OCI-LY3 (cell line): ENCODE results near the gene MGA.

Experiments
- H2AFZ ChIP-seq: fragments of 200-600, 300-600 bp; shearing (Covaris generic); 2 replicates; pipeline ENCODE4 v1.6.0; 2014; ENCODE audit warnings: antibody characterized with exemption, low read depth, low read length
- H3K27ac ChIP-seq: fragments of 200-600, 300-600 bp; sonication (generic); 2 replicates; pipeline ENCODE4 v1.5.1; 2014; ENCODE audit warnings: mild to moderate bottlenecking, low read length, moderate library complexity, mixed read lengths
- H3K27me3 ChIP-seq: fragments of 200-600, 300-600 bp; sonication (generic); 2 replicates; pipeline ENCODE4 v1.6.1; 2014; ENCODE audit warnings: low read depth, low read length, mixed read lengths
- H3K36me3 ChIP-seq: fragments of 200-600, 300-600 bp; sonication (generic); replicated peaks from 2 replicates; pipeline ENCODE3; 2014; ENCODE audit warnings: low read depth, low read length, mixed read lengths
- H3K4me1 ChIP-seq: fragments of 300-600, 200-600 bp; sonication (generic); 2 replicates; pipeline ENCODE4 v1.6.1; 2014; ENCODE audit warnings: low read length, mixed read lengths
- H3K4me2 ChIP-seq: fragments of 200-600, 300-600 bp; sonication (generic); 2 replicates; pipeline ENCODE4 v1.6.1; 2014; ENCODE audit warnings: low read length, mixed read lengths
- H3K4me3 ChIP-seq: fragments of 300-600, 200-600 bp; sonication (generic); 2 replicates; pipeline ENCODE4 v1.5.1; 2014; ENCODE audit warnings: antibody characterized with exemption, mild to moderate bottlenecking, low read length, moderate library complexity
- H3K79me2 ChIP-seq: fragments of 300-600, 200-600 bp; shearing (Covaris generic); 2 replicates; pipeline ENCODE4 v1.6.1; 2014; ENCODE audit warnings: mild to moderate bottlenecking, low read length, mixed read lengths
- H3K9ac ChIP-seq: fragments of 300-600, 200-600 bp; shearing (Covaris generic); 2 replicates; pipeline ENCODE4 v1.6.0; 2014; ENCODE audit warnings: mild to moderate bottlenecking, low read length, moderate library complexity
- H3K9me3 ChIP-seq: fragments of 200-600, 300-600 bp; shearing (Covaris generic); 2 replicates; pipeline ENCODE4 v1.6.1; 2014; ENCODE audit warnings: low read length, mixed read lengths; ENCODE audit not compliant: insufficient read depth
- H4K20me1 ChIP-seq: fragments of 200-600, 300-600 bp; sonication (generic); 2 replicates; pipeline ENCODE4 v1.6.1; 2016; ENCODE audit warnings: low read length, mixed read lengths; ENCODE audit not compliant: insufficient read depth
- EZH2phosphoT487 ChIP-seq: fragments of 200-600 bp; shearing (Covaris generic); IDR thresholded peaks from 2 replicates; pipeline ENCODE4 v1.6.1; 2018; ENCODE audit warnings: antibody characterized with exemption, mixed run types, low read depth
- TF ChIP-seq, protein P1 (sequence below): fragments of 200-600, 300-600 bp; sonication (generic); IDR thresholded peaks from 2 replicates; pipeline ENCODE4 v1.5.1; 2014; ENCODE audit warnings: antibody characterized with exemption, low read length, low read depth

MGA gene

DNA sequence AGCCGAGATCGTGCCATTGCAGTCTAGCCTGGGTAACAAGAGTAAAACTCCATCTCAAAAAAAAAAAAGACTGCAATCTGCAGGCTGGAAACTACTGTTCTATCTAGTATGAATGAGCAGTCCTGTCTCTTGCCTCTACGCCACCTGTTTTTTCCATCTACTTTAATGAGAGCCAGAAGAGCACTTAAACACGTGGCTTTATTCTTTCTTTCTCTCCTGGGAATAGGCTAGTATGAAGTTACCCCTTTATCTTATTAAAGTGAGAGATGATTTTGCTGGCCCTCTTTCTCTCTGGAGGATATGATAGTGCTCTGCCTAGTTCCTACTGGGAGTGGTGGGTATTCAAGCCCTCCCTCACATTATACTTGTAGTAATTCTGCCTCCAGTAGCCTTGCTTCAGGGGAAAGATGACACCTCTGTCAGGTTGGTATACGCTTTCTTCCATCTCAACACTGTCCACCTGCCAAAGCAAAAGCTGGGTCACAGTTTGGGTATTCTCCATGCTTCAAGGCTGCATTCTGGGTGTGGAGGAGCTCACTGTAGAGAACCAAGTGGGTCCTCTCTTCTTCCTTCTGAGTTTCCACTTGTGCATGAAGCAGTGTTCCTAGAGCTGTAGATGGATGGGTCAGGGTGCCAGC lies 131.9 kb downstream of the MGA start:
- peaks cover 6% of the 10 kb centered on the region; the same call in 1 of the 2 replicates for H4K20me1 ChIP-seq
- no peak overlapping the region for H3K4me3 ChIP-seq
- H2AFZ ChIP-seq = no peak overlapping the region
- peaks cover 19% of the 10 kb centered on the region for H3K4me1 ChIP-seq
- no peak overlapping the region for H3K4me2 ChIP-seq
- H3K27me3 ChIP-seq = no peaks in the 10 kb centered on the region
- no peaks in the 10 kb centered on the region for H3K36me3 ChIP-seq
- 0 out of 2 replicates have a peak, but pooled peaks cover 4% of the 10 kb centered on the region for H3K79me2 ChIP-seq
- H3K9me3 ChIP-seq = no peaks in the 10 kb centered on the region
- TF ChIP-seq, protein P1, sequence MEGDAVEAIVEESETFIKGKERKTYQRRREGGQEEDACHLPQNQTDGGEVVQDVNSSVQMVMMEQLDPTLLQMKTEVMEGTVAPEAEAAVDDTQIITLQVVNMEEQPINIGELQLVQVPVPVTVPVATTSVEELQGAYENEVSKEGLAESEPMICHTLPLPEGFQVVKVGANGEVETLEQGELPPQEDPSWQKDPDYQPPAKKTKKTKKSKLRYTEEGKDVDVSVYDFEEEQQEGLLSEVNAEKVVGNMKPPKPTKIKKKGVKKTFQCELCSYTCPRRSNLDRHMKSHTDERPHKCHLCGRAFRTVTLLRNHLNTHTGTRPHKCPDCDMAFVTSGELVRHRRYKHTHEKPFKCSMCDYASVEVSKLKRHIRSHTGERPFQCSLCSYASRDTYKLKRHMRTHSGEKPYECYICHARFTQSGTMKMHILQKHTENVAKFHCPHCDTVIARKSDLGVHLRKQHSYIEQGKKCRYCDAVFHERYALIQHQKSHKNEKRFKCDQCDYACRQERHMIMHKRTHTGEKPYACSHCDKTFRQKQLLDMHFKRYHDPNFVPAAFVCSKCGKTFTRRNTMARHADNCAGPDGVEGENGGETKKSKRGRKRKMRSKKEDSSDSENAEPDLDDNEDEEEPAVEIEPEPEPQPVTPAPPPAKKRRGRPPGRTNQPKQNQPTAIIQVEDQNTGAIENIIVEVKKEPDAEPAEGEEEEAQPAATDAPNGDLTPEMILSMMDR = no peak
- no peak for TF ChIP-seq EZH2phosphoT487
- no peak overlapping the region for H3K9ac ChIP-seq
- H3K27ac ChIP-seq = no peak overlapping the region

- Histone ChIP-seq H3K4me3 (no peak overlapping the region), H3K9ac (no peak overlapping the region), H3K27ac (no peak overlapping the region), H3K79me2 (0 out of 2 replicates have a peak, but pooled peaks cover 4% of the 10 kb centered on the region), H3K4me2 (no peak overlapping the region), H4K20me1 (peaks cover 6% of the 10 kb centered on the region; the same call in 1 of the 2 replicates), H3K4me1 (peaks cover 25% of the 10 kb centered on the region), H3K36me3 (no peaks in the 10 kb centered on the region), H2AFZ (no peak overlapping the region), H3K27me3 (no peaks in the 10 kb centered on the region), H3K9me3 (no peaks in the 10 kb centered on the region)
- TF ChIP-seq, protein P1 = no peak
- TF ChIP-seq EZH2phosphoT487 = no peak
These were observed 133.9 kb downstream of the MGA start for GRCh38 chr15:41794081-41794480.

DNA sequence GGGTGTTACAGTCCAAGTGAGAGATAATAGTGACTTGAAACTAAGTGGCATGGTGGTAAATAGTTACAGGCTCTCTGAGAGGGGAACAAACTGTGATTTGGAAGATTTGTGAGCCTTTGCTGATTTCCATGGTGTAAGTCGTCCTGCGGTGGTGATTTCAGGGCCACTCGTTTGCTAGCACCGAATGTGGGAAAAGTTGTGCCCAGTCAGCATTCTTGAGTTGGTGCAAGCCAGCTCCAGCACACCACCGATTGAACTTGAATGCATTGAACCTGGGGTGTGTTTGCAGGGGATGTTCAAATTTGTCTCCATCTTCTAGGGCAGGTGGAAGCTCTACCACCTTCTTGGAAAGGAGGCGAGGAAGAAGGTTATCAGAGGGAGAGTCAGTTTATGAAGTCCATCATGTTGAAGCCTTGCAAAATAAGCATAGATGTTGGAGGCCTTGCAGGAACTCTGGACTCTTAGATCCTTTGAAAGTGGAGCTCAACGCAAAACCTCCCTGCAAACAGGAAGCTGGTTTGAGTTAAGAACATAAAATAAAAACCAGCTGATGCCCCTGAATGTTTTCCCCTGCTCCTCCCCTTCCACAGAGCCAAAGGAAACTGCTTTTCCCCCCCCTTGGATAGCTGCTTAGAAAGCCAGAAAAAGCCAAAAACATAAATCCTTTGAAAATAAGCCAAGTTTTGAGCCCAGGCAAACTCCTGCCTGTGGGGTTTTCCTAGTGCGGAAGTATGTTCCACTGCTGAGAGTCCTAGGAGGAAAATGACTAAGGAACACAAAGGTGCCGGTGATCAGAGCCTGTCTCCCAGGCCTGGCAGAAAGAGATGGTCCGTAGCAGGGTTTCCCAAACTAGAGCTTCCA lies 136.0 kb downstream of the MGA start:
- H3K27ac ChIP-seq = no peak overlapping the region
- H3K4me2 ChIP-seq = no peak overlapping the region
- H3K4me3 ChIP-seq = no peak overlapping the region
- no peaks in the 10 kb centered on the region for H3K79me2 ChIP-seq
- H3K4me1 ChIP-seq = peaks cover 33% of the 10 kb centered on the region
- H4K20me1 ChIP-seq = no peaks in the 10 kb centered on the region
- no peak for TF ChIP-seq EZH2phosphoT487
- TF ChIP-seq, protein P1 = no peak
- no peaks in the 10 kb centered on the region for H3K27me3 ChIP-seq
- H3K9ac ChIP-seq = no peak overlapping the region
- no peak overlapping the region for H2AFZ ChIP-seq
- H3K9me3 ChIP-seq = no peaks in the 10 kb centered on the region
- peaks cover 8% of the 10 kb centered on the region for H3K36me3 ChIP-seq
